Keratinocyte (primary cell): ENCODE data around the gene RFX8. TPM values are rescaled to one million over a fixed set of nuclear protein-coding genes. Genes with fewer than 3 reads are reported as not detected.

Experiments
- DNase-seq: peaks from one replicate; pipeline ENCODE4 v3.0.0-alpha.2; 2011; ENCODE audit warnings: low read depth, missing footprints, low spot score
- FAIRE-seq: peaks from 2 replicates; lab custom pipeline; 2011; peaks lifted over from hg19 to GRCh38; lab: Jason Lieb, UNC
- H2AFZ ChIP-seq: 2 replicates; pipeline ENCODE4 v1.6.0; 2012; ENCODE audit warnings: low read length, control low read depth, inconsistent platforms; ENCODE audit not compliant: control insufficient read depth
- H3K27ac ChIP-seq: 2 replicates; pipeline ENCODE4 v1.5.1; 2011; ENCODE audit warnings: low read length; ENCODE audit not compliant: control insufficient read depth, insufficient read depth
- H3K27me3 ChIP-seq: 3 replicates; pipeline ENCODE4 v1.6.0; 2011; ENCODE audit warnings: low read length; ENCODE audit not compliant: control insufficient read depth, insufficient read depth; ENCODE audit errors: extremely low read depth
- H3K36me3 ChIP-seq, 2 experiments: 2 replicates in 1 of 2; 3 replicates in 1 of 2; pipeline ENCODE4 v1.5.1; 2011; ENCODE audit warnings: low read length in 2 of 2, mild to moderate bottlenecking in 1 of 2; ENCODE audit not compliant: control insufficient read depth in 2 of 2, insufficient read depth in 2 of 2; ENCODE audit errors: extremely low read depth in 1 of 2
- H3K4me1 ChIP-seq: 3 replicates; pipeline ENCODE4 v1.5.1; 2011; ENCODE audit warnings: low read length; ENCODE audit not compliant: control insufficient read depth, insufficient read depth; ENCODE audit errors: extremely low read depth
- H3K4me2 ChIP-seq: 3 replicates; pipeline ENCODE4 v1.6.0; 2011; ENCODE audit warnings: low read depth, low read length; ENCODE audit not compliant: control insufficient read depth, insufficient read depth; ENCODE audit errors: extremely low read depth
- H3K4me3 ChIP-seq, 3 experiments: fragments of 200-600 bp in 1 of 3; sonication (generic) in 1 of 3; 2 replicates in 2 of 3; 3 replicates in 1 of 3; pipeline ENCODE4 v1.5.1; 2011 to 2016; ENCODE audit warnings: low read length in 3 of 3, mild to moderate bottlenecking in 3 of 3, control low read depth in 2 of 3, inconsistent platforms in 1 of 3, low read depth in 1 of 3, mixed read lengths in 1 of 3, mixed run types in 1 of 3, moderate library complexity in 1 of 3; ENCODE audit not compliant: control insufficient read depth in 2 of 3, insufficient read depth in 2 of 3; ENCODE audit errors: extremely low read depth in 1 of 3
- H3K79me2 ChIP-seq: 2 replicates; pipeline ENCODE4 v1.6.0; 2012; ENCODE audit warnings: low read length; ENCODE audit not compliant: control insufficient read depth, insufficient read depth
- H3K9ac ChIP-seq: 3 replicates; pipeline ENCODE4 v1.6.0; 2011; ENCODE audit warnings: low read length; ENCODE audit not compliant: control insufficient read depth, insufficient read depth; ENCODE audit errors: extremely low read depth
- H3K9me1 ChIP-seq: 3 replicates; pipeline ENCODE4 v1.6.0; 2011; ENCODE audit warnings: low read length; ENCODE audit not compliant: control insufficient read depth, insufficient read depth; ENCODE audit errors: extremely low read depth
- H3K9me3 ChIP-seq: 2 replicates; pipeline ENCODE4 v1.5.1; 2012; ENCODE audit warnings: low read depth, low read length; ENCODE audit not compliant: control insufficient read depth
- H4K20me1 ChIP-seq: 3 replicates; pipeline ENCODE4 v1.6.0; 2011; ENCODE audit warnings: low read length; ENCODE audit not compliant: control insufficient read depth, insufficient read depth; ENCODE audit errors: extremely low read depth
- EZH2 ChIP-seq: IDR thresholded peaks from one replicate; pipeline ENCODE4 v1.6.1; 2012; ENCODE audit warnings: inconsistent platforms, mild to moderate bottlenecking, low read length, moderate library complexity
- dilution Hi-C: fragments of 300-500 bp; cut with MboI; formaldehyde crosslinking; loops from one replicate; pipeline ENCODE4 v1.7.0; 2020; ENCODE audit warnings: low sequenced_read_pairs; ENCODE audit not compliant: extremely low pct_ligation_motif_present
- polyA plus RNA-seq, 5 experiments: library from polyadenylated mRNA; depleted of rRNA in 3 of 5; stranded (reverse) in 3 of 5; stranded (forward) in 1 of 5; unstranded in 1 of 5; fragments of >200 nt; gene quantifications; 1 replicate in 1 of 5; 2 replicates in 3 of 5; 3 replicates in 1 of 5; pipeline versions ENCODE4 v1.2.1 to v1.2.3, GENCODE V29; 2011 to 2012; ENCODE audit warnings: missing spikeins in 2 of 5, low read depth in 1 of 5, low replicate concordance in 1 of 5
- TF ChIP-seq, protein P1 (sequence below), 3 experiments: IDR thresholded peaks in 1 of 3; conservative IDR thresholded peaks in 1 of 3; optimal IDR thresholded peaks in 1 of 3; 2 replicates in 2 of 3; 3 replicates in 1 of 3; pipeline versions ENCODE3 to v1.5.1; 2011; ENCODE audit warnings: low read length in 3 of 3, mild to moderate bottlenecking in 3 of 3, moderate library complexity in 2 of 3, control low read depth in 1 of 3, inconsistent platforms in 1 of 3; ENCODE audit not compliant: insufficient read depth in 2 of 3; ENCODE audit errors: extremely low read depth in 1 of 3

RFX8 gene
- polyA plus RNA-seq, 1 donor (not counting 4 experiments of a cell fraction or from before 2014, with no cell fraction given) = 0.05 TPM

DNA sequence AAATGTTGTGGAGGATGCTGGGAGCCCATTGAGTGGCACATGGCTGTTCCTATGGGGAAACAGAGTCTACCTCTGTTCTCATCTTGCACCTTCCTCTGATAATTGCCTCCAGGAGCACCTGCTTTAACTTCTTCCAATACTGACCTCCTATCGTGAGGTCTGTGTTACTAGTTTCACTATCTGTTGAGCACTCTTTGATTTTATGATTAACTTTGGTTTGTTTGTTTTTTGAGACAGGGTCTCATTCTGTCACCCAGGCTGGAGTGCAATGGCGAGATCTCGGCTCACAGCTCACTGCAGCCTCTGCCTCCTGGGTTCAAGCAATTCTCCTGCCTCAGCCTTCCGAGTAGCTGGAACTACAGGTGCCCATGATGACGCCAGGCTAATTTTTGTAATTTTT is 12.1 kb upstream of the RFX8 start:
- FAIRE-seq (no peak), DNase-seq (no peak)
- Histone ChIP-seq H3K27me3 (no peaks in the 10 kb centered on the region), H3K9me1 (no peaks in the 10 kb centered on the region), H3K36me3 (no peaks in the 10 kb centered on the region), H3K4me2 (no peak overlapping the region), H3K9me3 (no peaks in the 10 kb centered on the region), H4K20me1 (no peaks in the 10 kb centered on the region), H3K27ac (no peak overlapping the region), H3K4me3 (no peak overlapping the region), H3K4me1 (no peaks in the 10 kb centered on the region), H3K9ac (no peak overlapping the region), H3K79me2 (no peaks in the 10 kb centered on the region), H2AFZ (no peak overlapping the region)
- TF ChIP-seq, protein P1, sequence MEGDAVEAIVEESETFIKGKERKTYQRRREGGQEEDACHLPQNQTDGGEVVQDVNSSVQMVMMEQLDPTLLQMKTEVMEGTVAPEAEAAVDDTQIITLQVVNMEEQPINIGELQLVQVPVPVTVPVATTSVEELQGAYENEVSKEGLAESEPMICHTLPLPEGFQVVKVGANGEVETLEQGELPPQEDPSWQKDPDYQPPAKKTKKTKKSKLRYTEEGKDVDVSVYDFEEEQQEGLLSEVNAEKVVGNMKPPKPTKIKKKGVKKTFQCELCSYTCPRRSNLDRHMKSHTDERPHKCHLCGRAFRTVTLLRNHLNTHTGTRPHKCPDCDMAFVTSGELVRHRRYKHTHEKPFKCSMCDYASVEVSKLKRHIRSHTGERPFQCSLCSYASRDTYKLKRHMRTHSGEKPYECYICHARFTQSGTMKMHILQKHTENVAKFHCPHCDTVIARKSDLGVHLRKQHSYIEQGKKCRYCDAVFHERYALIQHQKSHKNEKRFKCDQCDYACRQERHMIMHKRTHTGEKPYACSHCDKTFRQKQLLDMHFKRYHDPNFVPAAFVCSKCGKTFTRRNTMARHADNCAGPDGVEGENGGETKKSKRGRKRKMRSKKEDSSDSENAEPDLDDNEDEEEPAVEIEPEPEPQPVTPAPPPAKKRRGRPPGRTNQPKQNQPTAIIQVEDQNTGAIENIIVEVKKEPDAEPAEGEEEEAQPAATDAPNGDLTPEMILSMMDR (optimal IDR thresholded peaks at IDR 0.05 in 1 of 3, IDR thresholded peaks at IDR 0.05 in 1 of 3, conservative IDR thresholded peaks at IDR 0.05 in 1 of 3; ENCODE audit: extremely low read depth in 1 of 3, insufficient read depth in 2 of 3, low read length in 3 of 3) = no peak
- TF ChIP-seq EZH2 = no peak
- dilution Hi-C loops = no loop called here

DNA sequence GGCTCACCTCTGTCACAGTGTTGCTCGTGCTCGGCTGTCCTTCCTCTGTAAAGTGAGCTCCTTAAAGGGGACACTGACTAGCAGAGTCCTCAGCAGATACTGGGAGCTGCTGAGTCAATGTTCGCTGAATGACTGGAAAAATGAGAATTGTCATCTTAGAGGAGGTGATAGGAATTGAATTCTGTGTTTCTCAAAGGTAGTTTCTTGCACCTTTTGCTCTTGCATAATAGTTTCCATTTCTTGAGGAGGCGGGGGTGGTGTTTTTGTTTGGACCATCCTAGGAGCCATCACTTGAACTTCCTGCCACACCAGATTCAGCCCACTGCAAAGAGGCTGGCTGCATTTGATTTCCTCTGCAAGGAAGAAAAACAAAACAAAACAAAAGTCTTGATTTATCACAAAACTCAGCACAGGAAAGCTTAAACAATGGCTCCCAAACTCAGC is 11.4 kb upstream of the RFX8 start:
- Histone ChIP-seq H3K4me2 (no peak overlapping the region), H4K20me1 (no peaks in the 10 kb centered on the region), H3K27me3 (no peaks in the 10 kb centered on the region), H3K36me3 (no peaks in the 10 kb centered on the region), H3K4me1 (no peaks in the 10 kb centered on the region), H3K9ac (no peak overlapping the region), H3K9me3 (no peaks in the 10 kb centered on the region), H3K27ac (no peak overlapping the region), H3K4me3 (no peak overlapping the region), H2AFZ (no peak overlapping the region), H3K79me2 (no peaks in the 10 kb centered on the region), H3K9me1 (no peaks in the 10 kb centered on the region)
- no peak for DNase-seq
- no peak for FAIRE-seq
- dilution Hi-C loops = no loop called here
- TF ChIP-seq, protein P1 (optimal IDR thresholded peaks at IDR 0.05 in 1 of 3, IDR thresholded peaks at IDR 0.05 in 1 of 3, conservative IDR thresholded peaks at IDR 0.05 in 1 of 3; ENCODE audit: extremely low read depth in 1 of 3, insufficient read depth in 2 of 3, low read length in 3 of 3) = no peak
- no peak for TF ChIP-seq EZH2
